OCI-LY3 (cell line): Measurements from ENCODE around the gene PROS1.

ENCODE experiments used
- H2AFZ ChIP-seq: fragments of 200-600, 300-600 bp; shearing (Covaris generic); 2 replicates; pipeline ENCODE4 v1.6.0; 2014; ENCODE audit warnings: antibody characterized with exemption, low read depth, low read length
- H3K27ac ChIP-seq: fragments of 200-600, 300-600 bp; sonication (generic); 2 replicates; pipeline ENCODE4 v1.5.1; 2014; ENCODE audit warnings: mild to moderate bottlenecking, low read length, moderate library complexity, mixed read lengths
- H3K27me3 ChIP-seq: fragments of 200-600, 300-600 bp; sonication (generic); 2 replicates; pipeline ENCODE4 v1.6.1; 2014; ENCODE audit warnings: low read depth, low read length, mixed read lengths
- H3K36me3 ChIP-seq: fragments of 200-600, 300-600 bp; sonication (generic); replicated peaks from 2 replicates; pipeline ENCODE3; 2014; ENCODE audit warnings: low read depth, low read length, mixed read lengths
- H3K4me1 ChIP-seq: fragments of 300-600, 200-600 bp; sonication (generic); 2 replicates; pipeline ENCODE4 v1.6.1; 2014; ENCODE audit warnings: low read length, mixed read lengths
- H3K4me2 ChIP-seq: fragments of 200-600, 300-600 bp; sonication (generic); 2 replicates; pipeline ENCODE4 v1.6.1; 2014; ENCODE audit warnings: low read length, mixed read lengths
- H3K4me3 ChIP-seq: fragments of 300-600, 200-600 bp; sonication (generic); 2 replicates; pipeline ENCODE4 v1.5.1; 2014; ENCODE audit warnings: antibody characterized with exemption, mild to moderate bottlenecking, low read length, moderate library complexity
- H3K79me2 ChIP-seq: fragments of 300-600, 200-600 bp; shearing (Covaris generic); 2 replicates; pipeline ENCODE4 v1.6.1; 2014; ENCODE audit warnings: mild to moderate bottlenecking, low read length, mixed read lengths
- H3K9ac ChIP-seq: fragments of 300-600, 200-600 bp; shearing (Covaris generic); 2 replicates; pipeline ENCODE4 v1.6.0; 2014; ENCODE audit warnings: mild to moderate bottlenecking, low read length, moderate library complexity
- H3K9me3 ChIP-seq: fragments of 200-600, 300-600 bp; shearing (Covaris generic); 2 replicates; pipeline ENCODE4 v1.6.1; 2014; ENCODE audit warnings: low read length, mixed read lengths; ENCODE audit not compliant: insufficient read depth
- H4K20me1 ChIP-seq: fragments of 200-600, 300-600 bp; sonication (generic); 2 replicates; pipeline ENCODE4 v1.6.1; 2016; ENCODE audit warnings: low read length, mixed read lengths; ENCODE audit not compliant: insufficient read depth
- EZH2phosphoT487 ChIP-seq: fragments of 200-600 bp; shearing (Covaris generic); IDR thresholded peaks from 2 replicates; pipeline ENCODE4 v1.6.1; 2018; ENCODE audit warnings: antibody characterized with exemption, mixed run types, low read depth
- TF ChIP-seq, protein P1 (sequence below): fragments of 200-600, 300-600 bp; sonication (generic); IDR thresholded peaks from 2 replicates; pipeline ENCODE4 v1.5.1; 2014; ENCODE audit warnings: antibody characterized with exemption, low read length, low read depth

PROS1 gene

DNA sequence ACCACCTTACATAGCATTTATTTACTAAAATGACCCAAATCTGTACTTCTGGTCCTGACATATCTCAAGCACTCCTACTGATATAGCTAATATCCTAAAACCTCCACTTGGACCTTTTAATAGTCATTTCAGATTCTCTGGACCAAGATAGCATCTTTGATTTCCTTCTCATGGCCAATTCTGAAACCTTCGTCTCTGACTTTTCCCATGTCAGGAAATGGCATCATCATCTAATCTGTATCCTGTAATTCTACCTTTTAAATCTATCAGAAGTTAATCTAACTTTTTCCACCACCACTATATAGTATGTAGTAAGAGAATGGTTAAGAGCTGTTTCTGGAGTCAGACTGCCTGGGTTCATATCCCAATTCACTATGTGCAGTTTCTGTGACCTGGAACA, 38.5 kb upstream of the PROS1 start:
- TF ChIP-seq EZH2phosphoT487 = no peak
- TF ChIP-seq, protein P1, sequence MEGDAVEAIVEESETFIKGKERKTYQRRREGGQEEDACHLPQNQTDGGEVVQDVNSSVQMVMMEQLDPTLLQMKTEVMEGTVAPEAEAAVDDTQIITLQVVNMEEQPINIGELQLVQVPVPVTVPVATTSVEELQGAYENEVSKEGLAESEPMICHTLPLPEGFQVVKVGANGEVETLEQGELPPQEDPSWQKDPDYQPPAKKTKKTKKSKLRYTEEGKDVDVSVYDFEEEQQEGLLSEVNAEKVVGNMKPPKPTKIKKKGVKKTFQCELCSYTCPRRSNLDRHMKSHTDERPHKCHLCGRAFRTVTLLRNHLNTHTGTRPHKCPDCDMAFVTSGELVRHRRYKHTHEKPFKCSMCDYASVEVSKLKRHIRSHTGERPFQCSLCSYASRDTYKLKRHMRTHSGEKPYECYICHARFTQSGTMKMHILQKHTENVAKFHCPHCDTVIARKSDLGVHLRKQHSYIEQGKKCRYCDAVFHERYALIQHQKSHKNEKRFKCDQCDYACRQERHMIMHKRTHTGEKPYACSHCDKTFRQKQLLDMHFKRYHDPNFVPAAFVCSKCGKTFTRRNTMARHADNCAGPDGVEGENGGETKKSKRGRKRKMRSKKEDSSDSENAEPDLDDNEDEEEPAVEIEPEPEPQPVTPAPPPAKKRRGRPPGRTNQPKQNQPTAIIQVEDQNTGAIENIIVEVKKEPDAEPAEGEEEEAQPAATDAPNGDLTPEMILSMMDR = no peak
- no peak overlapping the region for H3K4me2 ChIP-seq

GRCh38 chr3:94011233-94011711, 37.6 kb upstream of the PROS1 start:
- no peaks in the 10 kb centered on the region for H3K9me3 ChIP-seq
- H4K20me1 ChIP-seq = no peaks in the 10 kb centered on the region
- H3K27me3 ChIP-seq = no peaks in the 10 kb centered on the region
- H2AFZ ChIP-seq = no peak overlapping the region
- H3K36me3 ChIP-seq = no peaks in the 10 kb centered on the region
- no peaks in the 10 kb centered on the region for H3K4me1 ChIP-seq
- H3K79me2 ChIP-seq = no peaks in the 10 kb centered on the region
- H3K27ac ChIP-seq = no peak overlapping the region
- no peak overlapping the region for H3K4me3 ChIP-seq
- no peak overlapping the region for H3K4me2 ChIP-seq
- no peak overlapping the region for H3K9ac ChIP-seq
- TF ChIP-seq, protein P1 = no peak
- TF ChIP-seq EZH2phosphoT487 = no peak

More for the DNA sequence above, 38.5 kb upstream of the PROS1 start:
- no peaks in the 10 kb centered on the region for H3K36me3 ChIP-seq
- H4K20me1 ChIP-seq = no peaks in the 10 kb centered on the region
- no peaks in the 10 kb centered on the region for H3K4me1 ChIP-seq
- no peaks in the 10 kb centered on the region for H3K27me3 ChIP-seq
- no peak overlapping the region for H2AFZ ChIP-seq
- no peaks in the 10 kb centered on the region for H3K79me2 ChIP-seq
- H3K27ac ChIP-seq = no peak overlapping the region
- no peak overlapping the region for H3K9ac ChIP-seq
- H3K4me3 ChIP-seq = no peak overlapping the region
- no peaks in the 10 kb centered on the region for H3K9me3 ChIP-seq

GRCh38 chr3:94009608-94010007, 35.9 kb upstream of the PROS1 start:
- Histone ChIP-seq H3K4me3 (no peak overlapping the region), H3K4me1 (no peaks in the 10 kb centered on the region), H3K27me3 (no peaks in the 10 kb centered on the region), H3K36me3 (no peaks in the 10 kb centered on the region), H3K27ac (no peak overlapping the region), H4K20me1 (no peaks in the 10 kb centered on the region), H3K9me3 (no peaks in the 10 kb centered on the region), H2AFZ (no peak overlapping the region), H3K79me2 (no peaks in the 10 kb centered on the region), H3K9ac (no peak overlapping the region), H3K4me2 (no peak overlapping the region)
- TF ChIP-seq EZH2phosphoT487 = no peak
- TF ChIP-seq, protein P1 = no peak

- TF ChIP-seq EZH2phosphoT487 = no peak
- TF ChIP-seq, protein P1 = no peak
- Histone ChIP-seq H3K9me3 (no peaks in the 10 kb centered on the region), H3K4me2 (no peak overlapping the region)
These were observed 34.6 kb upstream of the PROS1 start for GRCh38 chr3:94008253-94008652.

More at GRCh38 chr3:94008253-94008652, 34.6 kb upstream of the PROS1 start:
- Histone ChIP-seq H4K20me1 (no peaks in the 10 kb centered on the region), H2AFZ (no peak overlapping the region), H3K79me2 (no peaks in the 10 kb centered on the region), H3K36me3 (no peaks in the 10 kb centered on the region), H3K27me3 (no peaks in the 10 kb centered on the region), H3K27ac (no peak overlapping the region), H3K9ac (no peak overlapping the region), H3K4me3 (no peak overlapping the region), H3K4me1 (peaks cover 2% of the 10 kb centered on the region; the same call in 1 of the 2 replicates)
